ENCODE results near the gene RARS1.

The RARS1 gene

DNA sequence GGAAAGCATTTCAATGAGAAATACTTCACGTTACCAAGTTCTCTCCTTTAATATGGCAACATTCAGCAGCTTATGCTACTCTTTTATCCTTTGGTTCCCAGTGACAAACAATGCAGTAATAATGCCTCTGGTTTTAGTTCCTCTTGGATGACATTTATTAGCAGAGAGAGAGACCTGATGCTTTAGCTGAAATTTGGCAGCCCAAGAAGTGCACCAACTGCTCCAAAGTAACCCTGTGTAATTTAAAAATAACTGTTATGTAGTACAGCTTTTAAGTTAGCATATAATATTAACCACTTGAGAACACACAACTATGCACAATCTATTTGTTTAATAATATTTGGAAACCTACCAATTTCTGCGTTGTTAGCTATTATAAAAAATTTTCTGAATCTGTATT lies 71.1 kb downstream of the RARS1 start:
- H3K27me3 ChIP-seq (ENCODE audit: insufficient read depth, low read length, poor library complexity), result no peaks in the 10 kb centered on the region

DNA sequence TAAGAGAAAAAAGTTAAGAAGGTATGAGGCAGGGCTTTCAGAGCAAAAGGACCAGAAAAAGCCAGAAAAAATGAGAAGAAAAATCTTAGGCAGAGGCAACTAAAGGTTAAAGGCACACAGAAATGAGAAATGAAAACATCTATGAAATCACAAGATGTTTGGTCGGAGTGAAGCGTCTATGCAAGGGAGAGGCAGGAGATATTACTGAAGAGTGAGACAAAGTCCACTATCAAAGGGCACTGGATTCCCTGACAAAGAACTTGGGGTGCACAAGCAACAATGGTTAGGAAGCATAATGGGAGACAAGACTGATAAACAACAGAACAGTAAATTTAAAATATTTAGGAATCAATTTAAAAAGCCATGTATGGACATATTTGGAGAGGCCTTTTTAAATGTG lies 76.0 kb downstream of the RARS1 start:
- H3K27ac ChIP-seq (ENCODE audit: low read length), result no peak overlapping the region
- H3K36me3 ChIP-seq (ENCODE audit: insufficient read depth, low read length), result peaks cover 95% of the 10 kb centered on the region
- DNase-seq, result no peak
- TF ChIP-seq, protein P1, sequence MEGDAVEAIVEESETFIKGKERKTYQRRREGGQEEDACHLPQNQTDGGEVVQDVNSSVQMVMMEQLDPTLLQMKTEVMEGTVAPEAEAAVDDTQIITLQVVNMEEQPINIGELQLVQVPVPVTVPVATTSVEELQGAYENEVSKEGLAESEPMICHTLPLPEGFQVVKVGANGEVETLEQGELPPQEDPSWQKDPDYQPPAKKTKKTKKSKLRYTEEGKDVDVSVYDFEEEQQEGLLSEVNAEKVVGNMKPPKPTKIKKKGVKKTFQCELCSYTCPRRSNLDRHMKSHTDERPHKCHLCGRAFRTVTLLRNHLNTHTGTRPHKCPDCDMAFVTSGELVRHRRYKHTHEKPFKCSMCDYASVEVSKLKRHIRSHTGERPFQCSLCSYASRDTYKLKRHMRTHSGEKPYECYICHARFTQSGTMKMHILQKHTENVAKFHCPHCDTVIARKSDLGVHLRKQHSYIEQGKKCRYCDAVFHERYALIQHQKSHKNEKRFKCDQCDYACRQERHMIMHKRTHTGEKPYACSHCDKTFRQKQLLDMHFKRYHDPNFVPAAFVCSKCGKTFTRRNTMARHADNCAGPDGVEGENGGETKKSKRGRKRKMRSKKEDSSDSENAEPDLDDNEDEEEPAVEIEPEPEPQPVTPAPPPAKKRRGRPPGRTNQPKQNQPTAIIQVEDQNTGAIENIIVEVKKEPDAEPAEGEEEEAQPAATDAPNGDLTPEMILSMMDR (IDR thresholded peaks at IDR 0.05; ENCODE audit: borderline replicate concordance, extremely low read depth, low read length, poor library complexity, severe bottlenecking), result no peak
- TF ChIP-seq EZH2 (IDR thresholded peaks at IDR 0.05; ENCODE audit: borderline replicate concordance, low read depth, low read length, severe bottlenecking), result no peak
- no peak overlapping the region for H2AFZ ChIP-seq (ENCODE audit: low read depth, low read length)
- no peaks in the 10 kb centered on the region for H3K4me1 ChIP-seq (ENCODE audit: insufficient read depth, low read length)
- ATAC-seq (ENCODE audit: insufficient read depth, low read depth), result no peak
- H3K27me3 ChIP-seq (ENCODE audit: insufficient read depth, low read length, poor library complexity), result no peaks in the 10 kb centered on the region
- H3K9ac ChIP-seq (ENCODE audit: low read depth, low read length), result no peak overlapping the region
- H3K79me2 ChIP-seq (ENCODE audit: insufficient read depth, low read length), result peaks cover 70% of the 10 kb centered on the region
- no peak overlapping the region for H3K4me2 ChIP-seq (ENCODE audit: insufficient read depth, low read length)
- no peaks in the 10 kb centered on the region for H3K9me3 ChIP-seq (ENCODE audit: insufficient read depth, low read length, severe bottlenecking)
- H4K20me1 ChIP-seq (ENCODE audit: insufficient read depth, low read length), result peaks cover 38% of the 10 kb centered on the region; the same call in 1 of the 2 replicates
- no peak overlapping the region for H3K4me3 ChIP-seq (ENCODE audit: low read depth in 1 of 2, low read length in 2 of 2)

More for the DNA sequence above, 71.1 kb downstream of the RARS1 start:
- H3K9ac ChIP-seq (ENCODE audit: low read depth, low read length), result no peak overlapping the region
- ATAC-seq (ENCODE audit: insufficient read depth, low read depth) (no peak), DNase-seq (no peak)
- peaks cover 26% of the 10 kb centered on the region; the same call in 1 of the 2 replicates for H4K20me1 ChIP-seq (ENCODE audit: insufficient read depth, low read length)
- no peak for TF ChIP-seq EZH2 (IDR thresholded peaks at IDR 0.05; ENCODE audit: borderline replicate concordance, low read depth, low read length, severe bottlenecking)
- TF ChIP-seq, protein P1 (IDR thresholded peaks at IDR 0.05; ENCODE audit: borderline replicate concordance, extremely low read depth, low read length, poor library complexity, severe bottlenecking), result no peak
- H2AFZ ChIP-seq (ENCODE audit: low read depth, low read length), result no peak overlapping the region
- peaks cover 41% of the 10 kb centered on the region for H3K79me2 ChIP-seq (ENCODE audit: insufficient read depth, low read length)
- no peaks in the 10 kb centered on the region for H3K9me3 ChIP-seq (ENCODE audit: insufficient read depth, low read length, severe bottlenecking)
- no peaks in the 10 kb centered on the region for H3K4me1 ChIP-seq (ENCODE audit: insufficient read depth, low read length)
- H3K27ac ChIP-seq (ENCODE audit: low read length), result no peak overlapping the region
- peaks cover 97% of the 10 kb centered on the region for H3K36me3 ChIP-seq (ENCODE audit: insufficient read depth, low read length)
- no peak overlapping the region for H3K4me2 ChIP-seq (ENCODE audit: insufficient read depth, low read length)
- H3K4me3 ChIP-seq (ENCODE audit: low read depth in 1 of 2, low read length in 2 of 2), result no peak overlapping the region

DNA sequence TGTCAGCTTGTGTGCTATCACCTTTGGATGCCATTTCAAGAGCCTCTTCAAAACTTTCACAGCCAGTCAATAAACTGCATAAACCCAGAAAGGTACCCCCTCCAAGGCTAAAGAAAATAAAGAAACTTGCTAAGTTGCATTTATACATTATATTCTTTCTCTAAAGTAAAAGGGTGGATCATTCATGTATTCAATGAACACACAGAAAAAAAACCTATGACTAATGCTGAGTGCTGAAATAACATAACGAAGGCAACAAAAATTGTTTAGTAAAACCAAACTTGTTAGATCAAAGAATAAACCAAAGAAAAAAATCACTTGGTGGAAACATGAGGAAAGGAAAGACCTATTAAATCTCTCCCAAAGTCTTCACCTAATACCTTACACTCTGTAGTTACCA lies 77.7 kb downstream of the RARS1 start:
- H2AFZ ChIP-seq (ENCODE audit: low read depth, low read length), result no peak overlapping the region
- H4K20me1 ChIP-seq (ENCODE audit: insufficient read depth, low read length), result peaks cover 51% of the 10 kb centered on the region; the same call in 1 of the 2 replicates
- no peak overlapping the region for H3K27ac ChIP-seq (ENCODE audit: low read length)
- no peak overlapping the region for H3K9ac ChIP-seq (ENCODE audit: low read depth, low read length)
- H3K4me1 ChIP-seq (ENCODE audit: insufficient read depth, low read length), result no peaks in the 10 kb centered on the region
- DNase-seq (no peak), ATAC-seq (ENCODE audit: insufficient read depth, low read depth) (no peak)
- H3K27me3 ChIP-seq (ENCODE audit: insufficient read depth, low read length, poor library complexity), result no peaks in the 10 kb centered on the region
- no peak for TF ChIP-seq EZH2 (IDR thresholded peaks at IDR 0.05; ENCODE audit: borderline replicate concordance, low read depth, low read length, severe bottlenecking)
- TF ChIP-seq, protein P1 (IDR thresholded peaks at IDR 0.05; ENCODE audit: borderline replicate concordance, extremely low read depth, low read length, poor library complexity, severe bottlenecking), result no peak
- H3K4me3 ChIP-seq (ENCODE audit: low read depth in 1 of 2, low read length in 2 of 2), result no peak overlapping the region
- H3K36me3 ChIP-seq (ENCODE audit: insufficient read depth, low read length), result peaks cover 94% of the 10 kb centered on the region
- H3K9me3 ChIP-seq (ENCODE audit: insufficient read depth, low read length, severe bottlenecking), result no peaks in the 10 kb centered on the region
- no peak overlapping the region for H3K4me2 ChIP-seq (ENCODE audit: insufficient read depth, low read length)
- peaks cover 80% of the 10 kb centered on the region for H3K79me2 ChIP-seq (ENCODE audit: insufficient read depth, low read length)

DNA sequence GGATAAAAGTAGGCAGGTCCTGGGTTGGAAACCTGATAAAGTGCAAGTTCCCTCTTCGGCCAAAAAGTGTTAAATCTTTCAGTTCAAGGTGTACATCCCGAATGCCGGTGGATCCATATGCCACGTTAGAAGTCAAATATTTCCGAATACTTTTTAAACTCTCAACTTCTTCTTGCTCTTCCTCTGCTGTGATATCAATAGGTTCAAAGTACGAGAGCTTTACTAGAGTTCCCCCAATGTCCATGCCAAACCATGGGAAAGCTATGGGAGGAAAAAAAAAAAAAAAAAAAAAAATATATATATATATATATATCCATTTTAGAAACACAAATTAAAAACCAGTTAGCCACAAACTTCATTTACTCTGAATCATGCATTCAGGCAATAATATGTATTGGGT lies 82.5 kb downstream of the RARS1 start:
- ATAC-seq (ENCODE audit: insufficient read depth, low read depth) (no peak), DNase-seq (no peak)
- peaks cover 60% of the 10 kb centered on the region for H3K36me3 ChIP-seq (ENCODE audit: insufficient read depth, low read length)
- H3K27me3 ChIP-seq (ENCODE audit: insufficient read depth, low read length, poor library complexity), result no peaks in the 10 kb centered on the region
- TF ChIP-seq EZH2 (IDR thresholded peaks at IDR 0.05; ENCODE audit: borderline replicate concordance, low read depth, low read length, severe bottlenecking), result no peak
- TF ChIP-seq, protein P1 (IDR thresholded peaks at IDR 0.05; ENCODE audit: borderline replicate concordance, extremely low read depth, low read length, poor library complexity, severe bottlenecking), result no peak
- no peak overlapping the region for H3K9ac ChIP-seq (ENCODE audit: low read depth, low read length)
- H3K79me2 ChIP-seq (ENCODE audit: insufficient read depth, low read length), result peaks cover 92% of the 10 kb centered on the region
- no peak overlapping the region for H3K27ac ChIP-seq (ENCODE audit: low read length)
- peaks cover 71% of the 10 kb centered on the region; the same call in 1 of the 2 replicates for H4K20me1 ChIP-seq (ENCODE audit: insufficient read depth, low read length)
- H3K4me1 ChIP-seq (ENCODE audit: insufficient read depth, low read length), result peaks cover 3% of the 10 kb centered on the region; the same call in 1 of the 2 replicates
- H3K9me3 ChIP-seq (ENCODE audit: insufficient read depth, low read length, severe bottlenecking), result no peaks in the 10 kb centered on the region
- H3K4me3 ChIP-seq (ENCODE audit: low read depth in 1 of 2, low read length in 2 of 2), result no peak overlapping the region
- no peak overlapping the region for H3K4me2 ChIP-seq (ENCODE audit: insufficient read depth, low read length)
- H2AFZ ChIP-seq (ENCODE audit: low read depth, low read length), result no peak overlapping the region
